Measurements from ENCODE around the gene RFX5. TPM values are rescaled to one million over a fixed set of nuclear protein-coding genes. Genes with fewer than 3 reads are reported as not detected.

Gene RFX5
- total RNA-seq (2022; extraction: Qiagen RNA extraction) = 18.1 to 21.5 TPM (median 20.6 TPM) in 5 replicates

GRCh38 chr1:151346769-151347522, at the start of gene RFX5:
Gene RFX5 (minus strand): TSS chr1:151347252. CDS start chr1:151346320, 932 bp downstream.

GRCh38 chr1:151372058-151372934, 25.2 kb upstream of the RFX5 start, which contains the start of gene SELENBP1:
Gene SELENBP1 (minus strand): TSS chr1:151372705. CDS start chr1:151372641, 64 bp downstream.

DNA sequence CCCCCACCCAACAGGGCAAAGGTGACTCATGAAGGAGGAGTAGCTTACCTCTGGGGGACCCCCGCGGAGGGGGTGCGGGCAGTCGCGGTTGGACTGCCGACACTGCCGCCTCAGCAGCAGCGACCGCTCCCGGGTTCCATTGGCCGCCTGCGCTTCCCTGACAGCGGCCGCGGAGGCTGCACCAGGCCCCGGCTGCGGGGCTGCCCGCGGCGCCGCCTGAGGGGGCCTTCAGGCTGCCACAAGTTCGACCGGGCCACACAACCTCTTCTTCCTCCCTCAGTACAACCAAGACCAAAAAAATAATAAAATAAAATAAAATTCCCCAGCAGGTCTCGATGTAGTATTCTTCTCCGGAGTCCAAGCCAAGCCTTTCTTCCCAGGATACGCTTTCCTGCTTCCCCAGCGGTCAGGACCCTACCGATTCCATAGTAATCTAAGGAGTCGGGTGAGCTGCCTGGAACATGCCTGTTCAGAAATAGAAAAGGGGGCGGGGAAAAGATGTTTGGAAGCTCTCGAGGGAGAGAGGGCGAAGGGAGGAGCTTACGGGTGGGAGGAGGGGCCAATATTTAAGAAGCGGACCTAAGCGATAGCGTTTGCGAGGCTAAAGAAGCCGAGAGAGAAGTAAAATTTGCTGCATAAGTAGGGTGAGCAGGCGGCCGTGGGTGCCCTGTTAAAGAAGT, 19.7 kb downstream of the RFX5 start, which contains the start of gene PI4KB:
Gene PI4KB (minus strand): TSS at position 194 of the 680 bp plus-strand sequence. CDS start 10,935 bp downstream, outside the sequence.

Other genes with a start within 250 kb of the RFX5 start
- 1.2 to 2.4 TPM (median 1.8 TPM) in 5 replicates for gene SEMA6C, start 200.6 kb downstream of the RFX5 start, total RNA-seq (2022; extraction: Qiagen RNA extraction)
- not detected in 5 replicates for gene TNFAIP8L2, start 190.6 kb downstream of the RFX5 start, total RNA-seq (2022; extraction: Qiagen RNA extraction)
- gene LYSMD1, start 181.3 kb downstream of the RFX5 start, total RNA-seq (2022; extraction: Qiagen RNA extraction) = 5.1 to 7.6 TPM (median 5.9 TPM) in 5 replicates
- 44.2 to 52.2 TPM (median 45.8 TPM) in 5 replicates for gene SCNM1, start 181.1 kb downstream of the RFX5 start, total RNA-seq (2022; extraction: Qiagen RNA extraction)
- gene TMOD4, start 171.3 kb downstream of the RFX5 start, total RNA-seq (2022; extraction: Qiagen RNA extraction) = 0.24 to 0.29 TPM (median 0.28 TPM) in 3 of 5 replicates, not detected in the others
- 45.3 to 64.3 TPM (median 46.2 TPM) in 5 replicates for gene VPS72, start 157.1 kb downstream of the RFX5 start, total RNA-seq (2022; extraction: Qiagen RNA extraction)
- gene PIP5K1A, start 148.7 kb downstream of the RFX5 start, total RNA-seq (2022; extraction: Qiagen RNA extraction) = 49.3 to 62.2 TPM (median 52.8 TPM) in 5 replicates
- gene PSMD4, start 92.5 kb downstream of the RFX5 start, total RNA-seq (2022; extraction: Qiagen RNA extraction) = 156 to 191 TPM (median 190 TPM) in 5 replicates
- gene ZNF687, start 65.0 kb downstream of the RFX5 start, total RNA-seq (2022; extraction: Qiagen RNA extraction) = 12.3 to 15.7 TPM (median 13.9 TPM) in 5 replicates
- gene PI4KB, start 19.8 kb downstream of the RFX5 start, total RNA-seq (2022; extraction: Qiagen RNA extraction) = 23.7 to 25.2 TPM (median 24.4 TPM) in 5 replicates
- gene SELENBP1, start 25.5 kb upstream of the RFX5 start, total RNA-seq (2022; extraction: Qiagen RNA extraction) = 6.4 to 8.5 TPM (median 7.8 TPM) in 5 replicates
- 352 to 444 TPM (median 418 TPM) in 5 replicates for gene PSMB4, start 52.3 kb upstream of the RFX5 start, total RNA-seq (2022; extraction: Qiagen RNA extraction)
- gene POGZ, start 112.2 kb upstream of the RFX5 start, total RNA-seq (2022; extraction: Qiagen RNA extraction) = 18.4 to 21.7 TPM (median 19.6 TPM) in 5 replicates
- 1.8 to 2.6 TPM (median 2.1 TPM) in 5 replicates for gene CGN, start 164.1 kb upstream of the RFX5 start, total RNA-seq (2022; extraction: Qiagen RNA extraction)
- gene TUFT1, start 193.1 kb upstream of the RFX5 start, total RNA-seq (2022; extraction: Qiagen RNA extraction) = 7.3 to 8.3 TPM (median 7.9 TPM) in 5 replicates

Measured in A549 treated with AZD2906 at 1 μM for 4 hours (cell line).